H1 (cell line): ENCODE measurements around the gene GLRA1.

Experiments
- BRCA1 ChIP-seq: IDR thresholded peaks from 2 replicates; pipeline ENCODE4 v1.6.1; 2012; ENCODE audit warnings: low read depth, low read length, improper control_type of control experiment
- CTCF ChIP-seq, 3 experiments: IDR thresholded peaks; 1 replicate in 2 of 3; 2 replicates in 1 of 3; pipeline versions ENCODE4 v1.5.1 to v1.6.1; 2011; ENCODE audit warnings: low read length in 3 of 3, mild to moderate bottlenecking in 3 of 3, inconsistent platforms in 2 of 3, low read depth in 1 of 3, moderate library complexity in 1 of 3; ENCODE audit not compliant: insufficient read depth in 1 of 3; ENCODE audit errors: control extremely low read depth in 1 of 3
- EZH2 ChIP-seq: fragments of 200-600 bp; sonication (generic); IDR thresholded peaks from 2 replicates; pipeline ENCODE4 v1.7.1; 2012; ENCODE audit warnings: low read depth, mild to moderate bottlenecking, moderate library complexity, low read length, inconsistent platforms; ENCODE audit not compliant: severe bottlenecking
- MAX ChIP-seq: IDR thresholded peaks from 2 replicates; pipeline ENCODE4 v1.6.1; 2012; ENCODE audit warnings: inconsistent platforms
- RAD21 ChIP-seq, 2 experiments: IDR thresholded peaks in 1 of 2; conservative IDR thresholded peaks in 1 of 2; 2 replicates each; pipeline ENCODE4 v1.6.1; 2011; ENCODE audit warnings: low read depth in 2 of 2, low read length in 2 of 2, improper control_type of control experiment in 1 of 2, inconsistent platforms in 1 of 2, mild to moderate bottlenecking in 1 of 2, moderate library complexity in 1 of 2
- RFX5 ChIP-seq: IDR thresholded peaks from 2 replicates; pipeline ENCODE4 v1.6.1; 2011; ENCODE audit warnings: low read depth, low read length, improper control_type of control experiment, borderline replicate concordance
- SIX5 ChIP-seq: IDR thresholded peaks from 2 replicates; pipeline ENCODE4 v1.6.1; 2011; ENCODE audit warnings: mild to moderate bottlenecking, low read depth, low read length

GRCh38 chr5:151926188-151926587, 1.5 kb upstream of the GLRA1 start:
- TF ChIP-seq BRCA1 (no peak), SIX5 (no peak), RAD21 (IDR thresholded peaks at IDR 0.05 in 1 of 2, conservative IDR thresholded peaks at IDR 0.05 in 1 of 2; ENCODE audit: low read depth in 2 of 2, low read length in 2 of 2) (no peak), MAX (no peak), EZH2 (no peak), RFX5 (no peak), CTCF (IDR thresholded peaks at IDR 0.05; ENCODE audit: control extremely low read depth in 1 of 3, insufficient read depth in 1 of 3, low read depth in 1 of 3, low read length in 3 of 3) (no peak)
